ENCODE measurements around the gene ADSS1.
A peak's percentile ranks its signal among the peaks of the same experiment; 100 is the strongest.

Gene ADSS1

DNA sequence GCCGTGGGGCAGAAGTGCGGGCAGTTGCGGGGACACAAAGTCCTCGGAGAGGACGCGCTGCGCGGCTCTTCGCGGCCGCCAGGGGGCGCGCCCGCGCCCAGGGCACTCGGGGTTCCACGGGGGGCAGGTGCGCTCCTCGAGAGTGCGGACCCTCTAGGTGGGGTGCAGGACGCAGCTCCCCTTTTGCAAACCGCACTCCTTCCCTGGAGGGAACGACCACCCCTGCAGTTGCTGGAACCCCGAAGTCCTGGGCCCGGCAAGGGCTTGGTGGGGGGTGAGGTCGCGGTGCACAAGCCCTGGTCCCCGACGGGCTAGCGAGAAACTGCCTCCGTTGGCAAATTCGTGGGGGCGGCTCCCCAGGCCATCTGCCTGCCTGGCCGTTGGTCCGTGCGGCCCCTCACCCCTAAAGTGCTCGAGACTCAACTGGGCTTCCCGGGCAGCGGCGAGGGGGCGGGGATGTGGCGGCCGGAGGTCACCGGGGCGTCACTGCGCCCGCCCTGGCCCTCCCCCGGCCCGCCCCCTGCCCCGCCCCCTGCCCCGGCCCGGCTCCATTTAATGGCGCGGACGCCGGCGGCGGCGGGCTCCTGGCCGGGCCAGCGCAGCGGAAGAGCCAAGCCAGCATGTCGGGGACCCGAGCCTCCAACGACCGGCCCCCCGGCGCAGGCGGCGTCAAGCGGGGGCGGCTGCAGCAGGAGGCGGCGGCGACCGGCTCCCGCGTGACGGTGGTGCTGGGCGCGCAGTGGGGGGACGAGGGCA is at the start of gene ADSS1:
TSS of gene ADSS1 (plus strand) at position 579 of the 756 bp plus-strand sequence. CDS start at position 621, 42 bp downstream.
- Mint-ChIP-seq H3K4me1 (peaks cover 9% of the 10 kb centered on the region), H3K9me3 (no peaks in the 10 kb centered on the region), H3K36me3 (no peaks in the 10 kb centered on the region), H3K27ac (no peak within 1 kb of the TSS), H3K4me3 (peak within 1 kb of the TSS; percentile 55)
- DNase-seq (ENCODE audit: low spot score in 2 of 2) (peak; percentile 73 to 89), ATAC-seq (peak; percentile 78)

GRCh38 chr14:104675447-104675846 is 48.6 kb upstream of the ADSS1 start:
- peaks cover 23% of the 10 kb centered on the region for H3K4me1 Mint-ChIP-seq
- H3K36me3 Mint-ChIP-seq = no peaks in the 10 kb centered on the region
- no peaks in the 10 kb centered on the region for H3K9me3 Mint-ChIP-seq
- H3K27ac Mint-ChIP-seq = peak overlapping the region; percentile 39
- ATAC-seq (no peak), DNase-seq (ENCODE audit: low spot score in 2 of 2) (no peak)
- H3K4me3 Mint-ChIP-seq = no peak overlapping the region

DNA sequence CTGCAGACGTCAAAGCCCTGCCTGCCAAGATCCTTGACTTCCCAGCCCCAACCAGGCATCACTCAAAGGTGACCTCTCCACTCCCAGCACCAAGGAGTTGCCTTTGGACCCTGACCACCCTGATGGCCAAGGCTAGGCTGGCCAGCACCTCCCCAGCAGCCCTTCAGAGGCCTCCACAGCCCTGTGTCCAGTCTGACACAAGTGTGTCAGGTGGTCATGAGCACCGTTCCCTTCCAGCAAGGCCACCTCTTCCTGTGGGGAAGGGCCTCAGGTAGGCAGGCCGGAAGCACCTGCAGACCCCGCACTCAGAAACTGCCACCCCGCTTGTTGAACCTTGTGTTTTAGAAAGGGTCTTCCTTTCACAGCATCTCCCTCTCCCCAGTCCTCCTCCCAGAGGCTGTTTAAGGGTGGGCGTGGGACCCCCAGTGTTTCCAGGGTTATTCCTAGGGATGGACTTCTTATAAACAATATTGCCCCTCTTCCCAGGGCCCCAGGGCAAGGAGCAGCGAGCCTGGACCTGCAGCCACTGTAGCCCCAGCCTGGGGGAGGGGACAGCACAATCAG is 47.8 kb upstream of the ADSS1 start:
- DNase-seq (ENCODE audit: low spot score in 2 of 2) (no peak), ATAC-seq (no peak)
- no peaks in the 10 kb centered on the region for H3K9me3 Mint-ChIP-seq
- H3K27ac Mint-ChIP-seq = no peak overlapping the region
- peaks cover 30% of the 10 kb centered on the region for H3K4me1 Mint-ChIP-seq
- H3K36me3 Mint-ChIP-seq = no peaks in the 10 kb centered on the region
- H3K4me3 Mint-ChIP-seq = peak overlapping the region; percentile 80

DNA sequence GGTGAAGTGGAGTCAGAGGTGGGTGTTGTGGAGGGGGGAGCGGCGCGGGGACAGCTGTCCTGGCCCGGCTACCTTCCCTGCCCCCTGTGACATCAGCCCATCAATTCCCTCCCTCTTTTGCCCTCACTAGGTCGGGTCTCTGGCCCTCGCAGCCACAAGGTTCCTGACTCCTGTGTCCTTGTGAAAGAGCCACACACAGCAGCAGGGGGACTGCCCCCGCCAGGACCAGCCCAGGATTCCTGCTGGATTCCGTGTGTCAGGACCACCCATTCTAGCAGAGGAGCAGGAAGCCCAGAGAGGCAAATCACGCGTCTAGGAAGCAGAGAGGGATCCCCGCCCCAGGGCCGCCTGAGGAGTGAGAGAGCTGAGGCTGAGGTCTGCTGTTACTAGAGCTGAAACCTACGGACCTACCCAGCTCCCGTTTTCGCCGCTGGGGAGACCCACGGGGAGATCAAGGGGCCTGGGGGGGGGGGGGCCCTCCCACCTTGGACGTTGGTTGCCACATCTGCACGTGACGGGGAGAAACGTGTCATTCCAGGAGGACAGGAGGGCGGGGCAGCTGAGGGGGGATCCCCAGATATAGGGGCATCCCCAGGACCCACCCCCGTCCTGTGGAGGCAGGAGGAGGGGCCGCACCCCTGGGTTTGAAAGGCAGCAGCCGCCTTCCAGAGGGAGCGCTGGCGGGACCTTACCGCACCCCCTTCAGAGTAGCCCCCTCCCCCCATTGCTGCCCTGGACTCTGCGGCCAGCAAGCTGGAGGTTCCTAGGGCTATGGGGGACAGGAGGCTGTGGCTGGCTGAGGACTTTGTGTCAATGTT is 47.1 kb upstream of the ADSS1 start:
- Mint-ChIP-seq H3K4me1 (peaks cover 32% of the 10 kb centered on the region), H3K36me3 (no peaks in the 10 kb centered on the region), H3K9me3 (no peaks in the 10 kb centered on the region), H3K27ac (peak overlapping the region; percentile 96), H3K4me3 (peak overlapping the region; percentile 80)
- DNase-seq (ENCODE audit: low spot score in 2 of 2) (no peak), ATAC-seq (peak; percentile 39)

GRCh38 chr14:104677512-104678332 is 46.3 kb upstream of the ADSS1 start:
- ATAC-seq (peak; percentile 85), DNase-seq (ENCODE audit: low spot score in 2 of 2) (peak; percentile 67 to 85)
- Mint-ChIP-seq H3K4me1 (peaks cover 32% of the 10 kb centered on the region), H3K27ac (peak overlapping the region; percentile 96), H3K4me3 (peak overlapping the region; percentile 80), H3K36me3 (no peaks in the 10 kb centered on the region), H3K9me3 (no peaks in the 10 kb centered on the region)

DNA sequence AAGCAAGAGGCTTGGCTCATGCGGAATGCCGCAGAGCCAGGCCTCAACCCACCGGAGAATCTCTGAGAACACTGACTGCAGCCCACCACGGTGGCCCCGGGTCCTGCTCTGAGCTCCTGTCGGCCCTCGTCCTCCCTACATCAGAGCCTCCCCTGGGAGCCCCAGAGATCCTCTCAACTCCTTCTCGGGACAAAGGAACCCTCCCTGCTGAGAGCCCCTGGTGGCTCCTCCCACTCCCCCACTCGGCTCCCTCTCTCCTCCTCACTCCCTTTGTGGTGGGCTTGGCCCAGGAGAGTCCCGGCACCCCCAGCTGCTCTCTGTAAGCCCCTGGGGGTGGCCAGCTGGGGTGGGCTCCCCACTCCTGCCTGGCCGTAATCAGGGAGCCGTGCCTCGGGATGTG is 45.7 kb upstream of the ADSS1 start:
- ATAC-seq (no peak), DNase-seq (ENCODE audit: low spot score in 2 of 2) (no peak)
- peak overlapping the region; percentile 80 for H3K4me3 Mint-ChIP-seq
- peak overlapping the region; percentile 96 for H3K27ac Mint-ChIP-seq
- peaks cover 32% of the 10 kb centered on the region for H3K4me1 Mint-ChIP-seq
- H3K36me3 Mint-ChIP-seq = no peaks in the 10 kb centered on the region
- no peaks in the 10 kb centered on the region for H3K9me3 Mint-ChIP-seq

GRCh38 chr14:104678901-104679705 is 44.9 kb upstream of the ADSS1 start:
- peaks cover 28% of the 10 kb centered on the region for H3K4me1 Mint-ChIP-seq
- peak overlapping the region; percentile 96 for H3K27ac Mint-ChIP-seq
- ATAC-seq = no peak

DNA sequence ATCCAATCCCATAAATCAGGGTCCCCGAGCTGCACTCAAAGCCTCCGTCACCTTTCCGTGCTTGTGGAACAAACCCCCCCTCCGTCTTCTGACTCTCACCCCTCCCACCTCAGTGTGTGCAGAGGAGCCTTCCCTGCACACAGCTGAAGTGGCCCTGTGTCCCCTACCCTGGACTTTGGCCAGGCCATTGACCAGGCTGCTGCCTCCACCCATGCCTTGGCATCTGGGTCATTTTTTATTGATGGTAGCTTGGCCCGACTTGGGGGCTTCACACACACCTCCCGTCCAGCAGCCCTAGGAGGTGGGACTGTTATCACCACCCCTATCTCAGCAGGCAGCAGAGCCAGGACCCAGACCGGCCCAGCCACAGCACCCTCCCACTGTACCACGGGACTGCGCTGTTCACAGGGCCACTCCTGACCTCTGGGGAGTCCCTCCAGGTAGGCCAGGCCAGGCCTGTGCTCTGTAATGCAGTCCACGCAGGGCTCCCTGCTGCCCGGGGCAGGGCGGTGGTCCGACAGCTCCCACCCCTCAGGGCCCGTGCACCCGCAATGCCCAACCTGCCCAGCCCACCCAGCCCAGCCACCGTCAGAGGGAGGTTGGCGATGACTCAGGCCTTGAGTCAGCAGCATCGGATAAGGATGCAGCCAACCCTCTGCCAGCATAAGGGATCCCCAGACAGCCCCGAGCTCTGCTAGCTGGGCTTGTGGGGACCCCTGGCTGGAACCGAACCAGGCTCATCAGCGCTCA is 43.8 kb upstream of the ADSS1 start:
- DNase-seq (ENCODE audit: low spot score in 2 of 2) (no peak), ATAC-seq (no peak)
- H3K4me1 Mint-ChIP-seq = peaks cover 31% of the 10 kb centered on the region
- H3K9me3 Mint-ChIP-seq = no peaks in the 10 kb centered on the region
- H3K36me3 Mint-ChIP-seq = no peaks in the 10 kb centered on the region
- no peak overlapping the region for H3K27ac Mint-ChIP-seq
- H3K4me3 Mint-ChIP-seq = peak overlapping the region; percentile 8

More at GRCh38 chr14:104678901-104679705, 44.9 kb upstream of the ADSS1 start:
- Mint-ChIP-seq H3K36me3 (no peaks in the 10 kb centered on the region), H3K9me3 (no peaks in the 10 kb centered on the region), H3K4me3 (peak overlapping the region; percentile 80)
- DNase-seq (ENCODE audit: low spot score in 2 of 2) = no peak

GRCh38 chr14:104680806-104681688 is 43.0 kb upstream of the ADSS1 start:
- no peak overlapping the region for H3K27ac Mint-ChIP-seq
- DNase-seq (ENCODE audit: low spot score in 2 of 2) = no peak

GRCh38 chr14:104681689-104682074 is 42.3 kb upstream of the ADSS1 start:
- DNase-seq (ENCODE audit: low spot score in 2 of 2) = no peak
- no peak for ATAC-seq
- H3K4me1 Mint-ChIP-seq = peaks cover 32% of the 10 kb centered on the region
- no peak overlapping the region for H3K27ac Mint-ChIP-seq
- H3K9me3 Mint-ChIP-seq = no peaks in the 10 kb centered on the region
- H3K36me3 Mint-ChIP-seq = no peaks in the 10 kb centered on the region
- no peak overlapping the region for H3K4me3 Mint-ChIP-seq

More at GRCh38 chr14:104680806-104681688, 43.0 kb upstream of the ADSS1 start:
- ATAC-seq = no peak
- H3K36me3 Mint-ChIP-seq = no peaks in the 10 kb centered on the region
- no peaks in the 10 kb centered on the region for H3K9me3 Mint-ChIP-seq
- no peak overlapping the region for H3K4me3 Mint-ChIP-seq
- peaks cover 34% of the 10 kb centered on the region for H3K4me1 Mint-ChIP-seq

DNA sequence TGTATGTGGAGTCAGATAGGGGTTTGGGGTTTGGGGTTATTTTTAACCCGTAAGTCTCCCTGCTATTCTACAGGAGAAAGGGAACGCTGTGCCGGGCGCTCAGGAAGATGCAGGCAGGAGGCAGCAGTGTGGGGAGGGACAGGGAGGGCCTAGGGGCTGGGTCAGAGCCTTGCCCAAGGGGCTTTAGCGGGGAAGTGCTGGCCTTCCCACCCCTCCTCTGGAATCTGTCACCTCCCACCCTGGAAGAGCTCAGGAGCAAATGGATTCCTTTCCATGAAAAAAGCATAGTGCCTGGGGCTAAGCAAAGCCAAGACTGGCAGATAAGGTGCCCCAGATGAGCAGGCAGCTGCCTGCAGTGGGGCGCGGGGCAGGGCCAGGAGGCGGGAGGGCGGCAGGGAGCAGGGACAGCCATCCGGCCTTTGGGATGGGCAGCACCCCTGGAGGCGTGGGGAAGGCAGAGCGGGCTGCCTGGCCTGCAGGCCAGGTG is 41.9 kb upstream of the ADSS1 start:
- DNase-seq (ENCODE audit: low spot score in 2 of 2) = no peak
- peaks cover 33% of the 10 kb centered on the region for H3K4me1 Mint-ChIP-seq
- H3K4me3 Mint-ChIP-seq = no peak overlapping the region
- no peaks in the 10 kb centered on the region for H3K36me3 Mint-ChIP-seq
- no peak overlapping the region for H3K27ac Mint-ChIP-seq
- no peaks in the 10 kb centered on the region for H3K9me3 Mint-ChIP-seq
- ATAC-seq = no peak

DNA sequence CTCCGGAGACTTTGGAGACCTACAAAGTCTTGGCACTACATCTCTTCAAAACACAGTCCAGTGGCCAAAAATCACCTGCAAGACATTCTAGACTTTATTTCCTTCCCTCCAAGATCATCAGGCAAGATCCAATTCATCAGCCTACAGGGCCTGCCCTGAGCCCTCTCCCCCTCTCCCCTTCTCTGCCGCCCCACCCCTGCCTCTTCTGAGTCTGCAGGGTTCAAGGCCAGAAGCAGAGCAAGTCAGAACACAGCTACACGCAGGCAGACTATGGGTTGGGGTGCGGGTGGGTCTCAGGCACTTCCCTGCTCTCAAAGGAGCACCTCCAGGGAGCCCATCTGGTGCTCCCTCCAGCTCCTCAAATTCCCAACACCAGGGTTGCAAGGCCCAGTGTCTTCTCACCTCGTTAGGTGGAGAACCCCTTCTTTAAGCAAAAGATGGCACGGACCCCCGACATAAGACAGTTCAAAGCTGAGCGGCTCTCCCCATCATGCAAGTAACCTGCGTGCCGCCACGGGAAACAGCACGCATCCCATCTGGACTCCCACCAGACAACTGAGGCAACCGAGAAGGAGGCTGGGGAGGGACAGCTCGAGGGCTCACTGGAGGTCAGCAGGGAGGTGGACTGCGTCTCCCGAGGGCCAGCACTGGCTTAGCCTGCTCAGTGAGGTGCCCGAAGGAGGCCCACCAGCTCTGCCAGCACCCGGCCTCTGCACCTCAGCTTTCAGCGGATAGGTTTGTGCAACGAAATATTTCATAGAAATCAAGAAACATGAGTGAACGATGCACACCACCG is 40.2 kb upstream of the ADSS1 start:
- H3K27ac Mint-ChIP-seq = no peak overlapping the region
- DNase-seq (ENCODE audit: low spot score in 2 of 2) (no peak), ATAC-seq (no peak)
- H3K36me3 Mint-ChIP-seq = no peaks in the 10 kb centered on the region
- peaks cover 29% of the 10 kb centered on the region for H3K4me1 Mint-ChIP-seq
- no peak overlapping the region for H3K4me3 Mint-ChIP-seq
- H3K9me3 Mint-ChIP-seq = no peaks in the 10 kb centered on the region

All from stimulated activated effector memory CD8-positive, alpha-beta T cell treated with anti-CD3 and anti-CD28 coated beads, Interleukin-12 subunit alpha, Interleukin-12 subunit beta, amount 100 ng/mL, for 72 hours (primary cell).